ENCODE results near the gene CSHL1. TPM values are rescaled to one million over a fixed set of nuclear protein-coding genes. Genes with fewer than 3 reads are reported as not detected.
"Not testable (repeated sequence)": the region's sequence is repeated elsewhere in the genome, so short reads cannot be mapped to it uniquely, and the experiment has no call there.

The CSHL1 gene
- total RNA-seq, 1 donor from 2014 or later: not detected

GRCh38 chr17:63881935-63882601 lies 29.0 kb downstream of the CSHL1 start, which contains the start of gene GH2:
Gene GH2, minus strand, starts transcription at chr17:63881944. Its CDS starts 143 bp downstream, at chr17:63881801.
- H3K9me3 ChIP-seq: no peaks in the 10 kb centered on the region
- no peak for TF ChIP-seq POLR2A (IDR thresholded peaks at IDR 0.05)
- peak in 2 of 3 experiments; percentile 12 to 21 for TF ChIP-seq CTCF (IDR thresholded peaks at IDR 0.05)
- no peaks in the 10 kb centered on the region for H3K4me1 ChIP-seq
- no peaks in the 10 kb centered on the region for H3K27me3 ChIP-seq
- no peak within 1 kb of the TSS for H3K27ac ChIP-seq
- DNase-seq (ENCODE audit: extremely low spot score in 2 of 2): no peak
- H3K4me3 ChIP-seq: no peak within 1 kb of the TSS
- intact Hi-C loops (cut with DNase I): no loop called here
- no peaks in the 10 kb centered on the region for H3K36me3 ChIP-seq

- H3K36me3 ChIP-seq; intact Hi-C loops (cut with DNase I): not testable (repeated sequence)
Measured at GRCh38 chr17:63881337-63881736, 29.7 kb downstream of the CSHL1 start.

GRCh38 chr17:63880706-63881105 lies 30.4 kb downstream of the CSHL1 start:
- H3K27ac ChIP-seq: no peak overlapping the region
- no peak for TF ChIP-seq POLR2AphosphoS5 (IDR thresholded peaks at IDR 0.05; ENCODE audit: insufficient read depth in 1 of 2, low read depth in 1 of 2)
- no peak for TF ChIP-seq POLR2A (IDR thresholded peaks at IDR 0.05)
- TF ChIP-seq CTCF (IDR thresholded peaks at IDR 0.05): no peak
- H3K27me3 ChIP-seq: no peaks in the 10 kb centered on the region
- H3K4me3 ChIP-seq: no peak overlapping the region
- no peaks in the 10 kb centered on the region for H3K36me3 ChIP-seq
- intact Hi-C loops (cut with DNase I): no loop called here
- H3K4me1 ChIP-seq: no peaks in the 10 kb centered on the region
- no peak for DNase-seq (ENCODE audit: extremely low spot score in 2 of 2)
- H3K9me3 ChIP-seq: no peaks in the 10 kb centered on the region

More at GRCh38 chr17:63881337-63881736, 29.7 kb downstream of the CSHL1 start:
- not testable (repeated sequence) for H3K4me1 ChIP-seq; H3K27ac ChIP-seq; DNase-seq (ENCODE audit: extremely low spot score in 2 of 2); H3K9me3 ChIP-seq; H3K4me3 ChIP-seq; H3K27me3 ChIP-seq

GRCh38 chr17:63878413-63878812 lies 32.6 kb downstream of the CSHL1 start:
- H3K27me3 ChIP-seq; intact Hi-C loops (cut with DNase I); H3K9me3 ChIP-seq; DNase-seq (ENCODE audit: extremely low spot score in 2 of 2); H3K36me3 ChIP-seq; H3K27ac ChIP-seq; H3K4me1 ChIP-seq; H3K4me3 ChIP-seq: not testable (repeated sequence)

GRCh38 chr17:63874693-63875092 lies 36.4 kb downstream of the CSHL1 start:
- H3K27ac ChIP-seq; intact Hi-C loops (cut with DNase I); H3K27me3 ChIP-seq; H3K36me3 ChIP-seq; H3K9me3 ChIP-seq; DNase-seq (ENCODE audit: extremely low spot score in 2 of 2); H3K4me1 ChIP-seq; H3K4me3 ChIP-seq: not testable (repeated sequence)

GRCh38 chr17:63874061-63874626 lies 36.9 kb downstream of the CSHL1 start:
- H3K4me1 ChIP-seq; H3K27me3 ChIP-seq; intact Hi-C loops (cut with DNase I); H3K36me3 ChIP-seq; H3K27ac ChIP-seq; H3K9me3 ChIP-seq; DNase-seq (ENCODE audit: extremely low spot score in 2 of 2); H3K4me3 ChIP-seq: not testable (repeated sequence)

GRCh38 chr17:63873577-63873976 lies 37.5 kb downstream of the CSHL1 start, which contains the start of gene CSH2:
Gene CSH2, minus strand, starts transcription at chr17:63873677. Its CDS starts 63 bp downstream, at chr17:63873614.
- DNase-seq (ENCODE audit: extremely low spot score in 2 of 2); H3K9me3 ChIP-seq; H3K4me1 ChIP-seq; H3K36me3 ChIP-seq; H3K27ac ChIP-seq; intact Hi-C loops (cut with DNase I); H3K27me3 ChIP-seq; H3K4me3 ChIP-seq: not testable (repeated sequence)

- H3K27me3 ChIP-seq; H3K4me3 ChIP-seq; DNase-seq (ENCODE audit: extremely low spot score in 2 of 2); H3K9me3 ChIP-seq; intact Hi-C loops (cut with DNase I); H3K27ac ChIP-seq; H3K36me3 ChIP-seq; H3K4me1 ChIP-seq: not testable (repeated sequence)
Measured at GRCh38 chr17:63871646-63872365, 39.3 kb downstream of the CSHL1 start.

- H3K27ac ChIP-seq; H3K4me1 ChIP-seq; intact Hi-C loops (cut with DNase I); H3K4me3 ChIP-seq; H3K27me3 ChIP-seq; DNase-seq (ENCODE audit: extremely low spot score in 2 of 2); H3K36me3 ChIP-seq; H3K9me3 ChIP-seq: not testable (repeated sequence)
Measured at GRCh38 chr17:63870292-63870665, 40.8 kb downstream of the CSHL1 start.

GRCh38 chr17:63869491-63870291 lies 41.4 kb downstream of the CSHL1 start:
- DNase-seq (ENCODE audit: extremely low spot score in 2 of 2); H3K9me3 ChIP-seq; H3K4me3 ChIP-seq; H3K36me3 ChIP-seq; H3K27me3 ChIP-seq; H3K27ac ChIP-seq; intact Hi-C loops (cut with DNase I); H3K4me1 ChIP-seq: not testable (repeated sequence)
